ENCODE data around the gene KLHL21.

- no peak for TF ChIP-seq MAX (IDR thresholded peaks at IDR 0.05)
- TF ChIP-seq PBX3 (IDR thresholded peaks at IDR 0.05): no peak
- no peak for TF ChIP-seq POLR2A (IDR thresholded peaks at IDR 0.05; ENCODE audit: low read length)
- TF ChIP-seq CTCF (IDR thresholded peaks at IDR 0.05): no peak
- TF ChIP-seq RFX5 (IDR thresholded peaks at IDR 0.05): no peak
Measured at GRCh38 chr1:6557597-6557996, 45.1 kb downstream of the KLHL21 start.

All from A549 (cell line).